Measurements from ENCODE around the gene KCNH4. TPM values are rescaled to one million over a fixed set of nuclear protein-coding genes. Genes with fewer than 3 reads are reported as not detected.

KCNH4 gene
- total and polyA plus RNA-seq, 9 of the 15 experiments (the other 6 are each of a cell fraction or from before 2014, with no cell fraction given): 0.10 to 1.8 (median 0.50) TPM

GRCh38 chr17:42112552-42113176, 68.3 kb downstream of the KCNH4 start, which contains the start of gene DHX58 (continued):
- TF ChIP-seq, protein P1, sequence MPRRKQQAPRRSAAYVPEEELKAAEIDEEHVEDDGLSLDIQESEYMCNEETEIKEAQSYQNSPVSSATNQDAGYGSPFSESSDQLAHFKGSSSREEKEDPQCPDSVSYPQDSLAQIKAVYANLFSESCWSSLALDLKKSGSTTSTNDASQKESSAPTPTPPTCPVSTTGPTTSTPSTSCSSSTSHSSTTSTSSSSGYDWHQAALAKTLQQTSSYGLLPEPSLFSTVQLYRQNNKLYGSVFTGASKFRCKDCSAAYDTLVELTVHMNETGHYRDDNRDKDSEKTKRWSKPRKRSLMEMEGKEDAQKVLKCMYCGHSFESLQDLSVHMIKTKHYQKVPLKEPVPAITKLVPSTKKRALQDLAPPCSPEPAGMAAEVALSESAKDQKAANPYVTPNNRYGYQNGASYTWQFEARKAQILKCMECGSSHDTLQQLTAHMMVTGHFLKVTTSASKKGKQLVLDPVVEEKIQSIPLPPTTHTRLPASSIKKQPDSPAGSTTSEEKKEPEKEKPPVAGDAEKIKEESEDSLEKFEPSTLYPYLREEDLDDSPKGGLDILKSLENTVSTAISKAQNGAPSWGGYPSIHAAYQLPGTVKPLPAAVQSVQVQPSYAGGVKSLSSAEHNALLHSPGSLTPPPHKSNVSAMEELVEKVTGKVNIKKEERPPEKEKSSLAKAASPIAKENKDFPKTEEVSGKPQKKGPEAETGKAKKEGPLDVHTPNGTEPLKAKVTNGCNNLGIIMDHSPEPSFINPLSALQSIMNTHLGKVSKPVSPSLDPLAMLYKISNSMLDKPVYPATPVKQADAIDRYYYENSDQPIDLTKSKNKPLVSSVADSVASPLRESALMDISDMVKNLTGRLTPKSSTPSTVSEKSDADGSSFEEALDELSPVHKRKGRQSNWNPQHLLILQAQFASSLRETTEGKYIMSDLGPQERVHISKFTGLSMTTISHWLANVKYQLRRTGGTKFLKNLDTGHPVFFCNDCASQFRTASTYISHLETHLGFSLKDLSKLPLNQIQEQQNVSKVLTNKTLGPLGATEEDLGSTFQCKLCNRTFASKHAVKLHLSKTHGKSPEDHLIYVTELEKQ (CRISPR knock-in tag; IDR thresholded peaks at IDR 0.05): no peak
- no peak for TF ChIP-seq MEF2D (tag; conservative IDR thresholded peaks at IDR 0.05; ENCODE audit: low read depth)
- TF ChIP-seq HDAC1 (IDR thresholded peaks at IDR 0.05): peak in 1 of 2 experiments; percentile 44; a peak in 1 of 4 replicates
- 0 out of 2 replicates have a peak, but pooled peaks have one; percentile 29 for TF ChIP-seq POLR2G (IDR thresholded peaks at IDR 0.05; ENCODE audit: low read depth, low read length)
- TF ChIP-seq, protein P2, sequence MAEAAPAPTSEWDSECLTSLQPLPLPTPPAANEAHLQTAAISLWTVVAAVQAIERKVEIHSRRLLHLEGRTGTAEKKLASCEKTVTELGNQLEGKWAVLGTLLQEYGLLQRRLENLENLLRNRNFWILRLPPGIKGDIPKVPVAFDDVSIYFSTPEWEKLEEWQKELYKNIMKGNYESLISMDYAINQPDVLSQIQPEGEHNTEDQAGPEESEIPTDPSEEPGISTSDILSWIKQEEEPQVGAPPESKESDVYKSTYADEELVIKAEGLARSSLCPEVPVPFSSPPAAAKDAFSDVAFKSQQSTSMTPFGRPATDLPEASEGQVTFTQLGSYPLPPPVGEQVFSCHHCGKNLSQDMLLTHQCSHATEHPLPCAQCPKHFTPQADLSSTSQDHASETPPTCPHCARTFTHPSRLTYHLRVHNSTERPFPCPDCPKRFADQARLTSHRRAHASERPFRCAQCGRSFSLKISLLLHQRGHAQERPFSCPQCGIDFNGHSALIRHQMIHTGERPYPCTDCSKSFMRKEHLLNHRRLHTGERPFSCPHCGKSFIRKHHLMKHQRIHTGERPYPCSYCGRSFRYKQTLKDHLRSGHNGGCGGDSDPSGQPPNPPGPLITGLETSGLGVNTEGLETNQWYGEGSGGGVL (CRISPR knock-in tag; IDR thresholded peaks at IDR 0.05): no peak
- 0 out of 4 replicates have a peak, but pooled peaks of 1 of the 2 experiments have one; percentile 31 for TF ChIP-seq MAZ (CRISPR knock-in tag; conservative IDR thresholded peaks at IDR 0.05 in 1 of 2, IDR thresholded peaks at IDR 0.05 in 1 of 2)
- no peak for TF ChIP-seq HDAC6 (IDR thresholded peaks at IDR 0.05; ENCODE audit: low read depth, low read length)
- no peak for TF ChIP-seq NR2C1 (IDR thresholded peaks at IDR 0.05)
- TF ChIP-seq NR2C1 (tag; IDR thresholded peaks at IDR 0.05): no peak
- no peak for TF ChIP-seq ZNF324 (CRISPR knock-in tag; IDR thresholded peaks at IDR 0.05)
- no peak for TF ChIP-seq SRSF1 (IDR thresholded peaks at IDR 0.05; ENCODE audit: low read depth, low read length)
- no peak for TF ChIP-seq TAF15 (IDR thresholded peaks at IDR 0.05; ENCODE audit: low read depth, low read length)
- TF ChIP-seq SMC3 (conservative IDR thresholded peaks at IDR 0.05; ENCODE audit: insufficient read depth, low read depth, low read length): no peak
- TF ChIP-seq ZNF41 (CRISPR knock-in tag; conservative IDR thresholded peaks at IDR 0.05): no peak
- TF ChIP-seq, protein P3, sequence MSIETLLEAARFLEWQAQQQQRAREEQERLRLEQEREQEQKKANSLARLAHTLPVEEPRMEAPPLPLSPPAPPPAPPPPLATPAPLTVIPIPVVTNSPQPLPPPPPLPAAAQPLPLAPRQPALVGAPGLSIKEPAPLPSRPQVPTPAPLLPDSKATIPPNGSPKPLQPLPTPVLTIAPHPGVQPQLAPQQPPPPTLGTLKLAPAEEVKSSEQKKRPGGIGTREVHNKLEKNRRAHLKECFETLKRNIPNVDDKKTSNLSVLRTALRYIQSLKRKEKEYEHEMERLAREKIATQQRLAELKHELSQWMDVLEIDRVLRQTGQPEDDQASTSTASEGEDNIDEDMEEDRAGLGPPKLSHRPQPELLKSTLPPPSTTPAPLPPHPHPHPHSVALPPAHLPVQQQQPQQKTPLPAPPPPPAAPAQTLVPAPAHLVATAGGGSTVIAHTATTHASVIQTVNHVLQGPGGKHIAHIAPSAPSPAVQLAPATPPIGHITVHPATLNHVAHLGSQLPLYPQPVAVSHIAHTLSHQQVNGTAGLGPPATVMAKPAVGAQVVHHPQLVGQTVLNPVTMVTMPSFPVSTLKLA (conservative IDR thresholded peaks at IDR 0.05): peak in 1 of 2 experiments; percentile 81; a peak in 3 of 4 replicates
- TF ChIP-seq POLR2AphosphoS5 (IDR thresholded peaks at IDR 0.05; ENCODE audit: control insufficient read depth, insufficient read depth, low read depth, low read length): no peak
- no peak for TF ChIP-seq CSDE1 (IDR thresholded peaks at IDR 0.05)
- TF ChIP-seq RUNX1 (IDR thresholded peaks at IDR 0.05; ENCODE audit: low read depth): no peak
- TF ChIP-seq CCNT2 (IDR thresholded peaks at IDR 0.05; ENCODE audit: borderline replicate concordance, extremely low read depth, insufficient read length, low read depth, low read length): no peak
- no peak for TF ChIP-seq FOXP1 (CRISPR knock-in tag; IDR thresholded peaks at IDR 0.05)
- TF ChIP-seq ELF1 (tag; IDR thresholded peaks at IDR 0.05): no peak
- TF ChIP-seq GTF2E2 (tag; IDR thresholded peaks at IDR 0.05): no peak

Measured in K562 (cell line).